ENCODE results near the gene ICAM3. TPM values are rescaled to one million over a fixed set of nuclear protein-coding genes. Genes with fewer than 3 reads are reported as not detected.
A peak's percentile ranks its signal among the peaks of the same experiment; 100 is the strongest.
"Not testable (repeated sequence)": the region's sequence is repeated elsewhere in the genome, so short reads cannot be mapped to it uniquely, and the experiment has no call there.

ICAM3 gene
- total and polyA plus RNA-seq, 9 donors = 5.4 to 7.5 (median 5.8) TPM

- Histone ChIP-seq H3K4me3 (ENCODE audit: low read length) (no peak overlapping the region), H3K27me3 (ENCODE audit: control insufficient read depth, insufficient read depth, low read length) (no peaks in the 10 kb centered on the region), H3K4me1 (ENCODE audit: control insufficient read depth, insufficient read depth, low read length) (peaks cover 9% of the 10 kb centered on the region), H3K9me3 (replicated peaks; ENCODE audit: control insufficient read depth, low read depth, low read length) (no peaks in the 10 kb centered on the region), H3K36me3 (ENCODE audit: control insufficient read depth, insufficient read depth, low read length) (peaks cover 61% of the 10 kb centered on the region), H3K27ac (ENCODE audit: low read length) (peak overlapping the region; percentile 35)
- peak; percentile 74 for DNase-seq
- WGBS (ENCODE audit: insufficient coverage) = 47% methylated on average over 62 of the region's 63 CpGs
Observed at GRCh38 chr19:10352764-10353671, 13.6 kb upstream of the ICAM3 start.

- no peaks in the 10 kb centered on the region for H3K27me3 ChIP-seq (ENCODE audit: control insufficient read depth, insufficient read depth, low read length)
- no peak overlapping the region for H3K4me3 ChIP-seq (ENCODE audit: low read length)
- no peaks in the 10 kb centered on the region for H3K4me1 ChIP-seq (ENCODE audit: control insufficient read depth, insufficient read depth, low read length)
- WGBS (ENCODE audit: insufficient coverage) = 100% methylated on average over 2 of the region's 10 CpGs
- H3K27ac ChIP-seq (ENCODE audit: low read length) = no peak overlapping the region
- no peaks in the 10 kb centered on the region for H3K9me3 ChIP-seq (replicated peaks; ENCODE audit: control insufficient read depth, low read depth, low read length)
- H3K36me3 ChIP-seq (ENCODE audit: control insufficient read depth, insufficient read depth, low read length) = peaks cover 15% of the 10 kb centered on the region
- DNase-seq = peak; percentile 25
Observed at GRCh38 chr19:10346509-10346908, 7.1 kb upstream of the ICAM3 start.

GRCh38 chr19:10344780-10345179 lies 5.4 kb upstream of the ICAM3 start:
- Histone ChIP-seq H3K4me3 (ENCODE audit: low read length) (no peak overlapping the region), H3K4me1 (ENCODE audit: control insufficient read depth, insufficient read depth, low read length) (peaks cover under 1% of the 10 kb centered on the region), H3K27me3 (ENCODE audit: control insufficient read depth, insufficient read depth, low read length) (no peaks in the 10 kb centered on the region), H3K36me3 (ENCODE audit: control insufficient read depth, insufficient read depth, low read length) (peaks cover 3% of the 10 kb centered on the region), H3K27ac (ENCODE audit: low read length) (no peak overlapping the region), H3K9me3 (replicated peaks; ENCODE audit: control insufficient read depth, low read depth, low read length) (no peaks in the 10 kb centered on the region)
- DNase-seq = no peak
- 100% methylated on average over 2 of the region's 10 CpGs for WGBS (ENCODE audit: insufficient coverage)

GRCh38 chr19:10343495-10343894 lies 4.1 kb upstream of the ICAM3 start:
- Histone ChIP-seq H3K4me1 (ENCODE audit: control insufficient read depth, insufficient read depth, low read length) (peaks cover 3% of the 10 kb centered on the region), H3K9me3 (replicated peaks; ENCODE audit: control insufficient read depth, low read depth, low read length) (no peaks in the 10 kb centered on the region), H3K36me3 (ENCODE audit: control insufficient read depth, insufficient read depth, low read length) (no peaks in the 10 kb centered on the region), H3K27ac (ENCODE audit: low read length) (no peak overlapping the region), H3K4me3 (ENCODE audit: low read length) (no peak overlapping the region), H3K27me3 (ENCODE audit: control insufficient read depth, insufficient read depth, low read length) (no peaks in the 10 kb centered on the region)
- DNase-seq = no peak
- no CpG with 5 or more reads among the region's 2 CpGs for WGBS (ENCODE audit: insufficient coverage)

GRCh38 chr19:10339977-10340376 lies 553 bp upstream of the ICAM3 start:
- Histone ChIP-seq H3K27ac (ENCODE audit: low read length) (no peak overlapping the region), H3K4me1 (ENCODE audit: control insufficient read depth, insufficient read depth, low read length) (peaks cover 8% of the 10 kb centered on the region), H3K27me3 (ENCODE audit: control insufficient read depth, insufficient read depth, low read length) (no peaks in the 10 kb centered on the region), H3K36me3 (ENCODE audit: control insufficient read depth, insufficient read depth, low read length) (no peaks in the 10 kb centered on the region), H3K9me3 (replicated peaks; ENCODE audit: control insufficient read depth, low read depth, low read length) (no peaks in the 10 kb centered on the region), H3K4me3 (ENCODE audit: low read length) (no peak overlapping the region)
- no peak for DNase-seq
- no CpG with 5 or more reads among the region's 5 CpGs for WGBS (ENCODE audit: insufficient coverage)

GRCh38 chr19:10338940-10339339 lies 484 bp downstream of the ICAM3 start:
- Histone ChIP-seq H3K27me3 (ENCODE audit: control insufficient read depth, insufficient read depth, low read length) (no peaks in the 10 kb centered on the region), H3K27ac (ENCODE audit: low read length) (no peak overlapping the region), H3K4me1 (ENCODE audit: control insufficient read depth, insufficient read depth, low read length) (peaks cover 17% of the 10 kb centered on the region), H3K9me3 (replicated peaks; ENCODE audit: control insufficient read depth, low read depth, low read length) (no peaks in the 10 kb centered on the region), H3K4me3 (ENCODE audit: low read length) (no peak overlapping the region), H3K36me3 (ENCODE audit: control insufficient read depth, insufficient read depth, low read length) (no peaks in the 10 kb centered on the region)
- WGBS (ENCODE audit: insufficient coverage) = 90% methylated on average over 4 of the region's 6 CpGs
- no peak for DNase-seq

GRCh38 chr19:10336725-10337124 lies 2.7 kb downstream of the ICAM3 start:
- not testable (repeated sequence) for H3K36me3 ChIP-seq (ENCODE audit: control insufficient read depth, insufficient read depth, low read length); H3K4me3 ChIP-seq (ENCODE audit: low read length); H3K27ac ChIP-seq (ENCODE audit: low read length); H3K27me3 ChIP-seq (ENCODE audit: control insufficient read depth, insufficient read depth, low read length); DNase-seq; H3K9me3 ChIP-seq (replicated peaks; ENCODE audit: control insufficient read depth, low read depth, low read length)
- WGBS (ENCODE audit: insufficient coverage) = 95% methylated on average over 8 of the region's 9 CpGs
- peaks cover 28% of the 10 kb centered on the region for H3K4me1 ChIP-seq (ENCODE audit: control insufficient read depth, insufficient read depth, low read length)

- Histone ChIP-seq H3K9me3 (replicated peaks; ENCODE audit: control insufficient read depth, low read depth, low read length) (no peaks in the 10 kb centered on the region), H3K27ac (ENCODE audit: low read length) (no peak overlapping the region), H3K27me3 (ENCODE audit: control insufficient read depth, insufficient read depth, low read length) (no peaks in the 10 kb centered on the region), H3K4me3 (ENCODE audit: low read length) (no peak overlapping the region), H3K36me3 (ENCODE audit: control insufficient read depth, insufficient read depth, low read length) (peaks cover 1% of the 10 kb centered on the region), H3K4me1 (ENCODE audit: control insufficient read depth, insufficient read depth, low read length) (peaks cover 28% of the 10 kb centered on the region)
- 58% methylated on average over 15 of the region's 26 CpGs for WGBS (ENCODE audit: insufficient coverage)
- no peak for DNase-seq
Observed at GRCh38 chr19:10335352-10335985, 4.0 kb downstream of the ICAM3 start.

- Histone ChIP-seq H3K27ac (ENCODE audit: low read length) (peak overlapping the region; percentile 69), H3K27me3 (ENCODE audit: control insufficient read depth, insufficient read depth, low read length) (no peaks in the 10 kb centered on the region), H3K36me3 (ENCODE audit: control insufficient read depth, insufficient read depth, low read length) (peaks cover 8% of the 10 kb centered on the region), H3K4me3 (ENCODE audit: low read length) (peak overlapping the region; percentile 99), H3K4me1 (ENCODE audit: control insufficient read depth, insufficient read depth, low read length) (peaks cover 27% of the 10 kb centered on the region), H3K9me3 (replicated peaks; ENCODE audit: control insufficient read depth, low read depth, low read length) (no peaks in the 10 kb centered on the region)
- DNase-seq = peak; percentile 93
- 5% methylated on average over 56 of the region's 59 CpGs for WGBS (ENCODE audit: insufficient coverage)
Observed at GRCh38 chr19:10334588-10335351, 4.7 kb downstream of the ICAM3 start.

Data from muscle of leg (tissue), 11 donors.